ENCODE measurements around the gene MAPK7. TPM values are rescaled to one million over a fixed set of nuclear protein-coding genes. Genes with fewer than 3 reads are reported as not detected.
A peak's percentile ranks its signal among the peaks of the same experiment; 100 is the strongest.

Gene MAPK7
- total and polyA plus RNA-seq, 9 of the 15 experiments (the other 6 are each of a cell fraction or from before 2014, with no cell fraction given): 0.46 to 7.5 (median 2.5) TPM

DNA sequence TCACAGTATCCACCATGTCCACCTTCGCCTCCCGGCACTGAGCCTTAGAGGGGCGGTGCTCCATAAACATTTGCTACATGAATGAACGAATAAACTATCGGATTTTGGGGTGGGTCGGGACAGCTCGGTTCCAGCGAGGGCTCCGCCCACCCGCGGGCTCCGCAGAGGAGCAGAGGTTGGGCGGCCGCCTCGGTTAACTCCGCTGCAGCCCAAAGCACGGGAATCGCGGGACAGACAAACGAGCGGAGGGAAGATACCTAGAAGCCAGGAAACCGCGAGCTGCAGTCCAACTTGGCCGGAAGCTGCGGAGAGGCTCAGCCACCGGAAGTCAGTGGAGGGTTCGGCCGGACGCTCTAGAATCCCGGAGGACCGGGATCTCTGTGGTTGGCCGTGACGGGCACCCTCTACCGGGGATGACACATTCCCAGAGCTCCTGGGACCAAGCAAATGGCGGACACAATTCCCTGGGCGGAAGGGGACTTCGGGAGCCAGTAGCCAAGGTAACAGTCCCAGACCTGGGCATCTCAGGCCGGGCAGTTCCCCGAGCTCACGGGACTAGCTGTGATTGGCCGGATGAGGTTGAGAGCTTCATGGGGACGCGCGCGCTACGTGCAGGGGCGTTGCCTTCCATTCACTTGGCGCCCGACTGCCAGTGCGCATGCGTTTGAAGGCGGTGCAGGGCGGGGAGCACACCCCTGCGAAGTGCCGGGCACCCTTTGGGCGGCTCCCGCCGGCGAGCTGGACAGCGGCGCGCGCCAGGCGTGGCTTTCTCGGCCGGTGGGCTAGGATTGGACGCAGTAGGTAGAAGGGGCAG, 489 bp upstream of the MAPK7 start (continued):
- peak in 1 of 2 experiments; percentile 29; a peak in 1 of 4 replicates for TF ChIP-seq FOXK2 (conservative IDR thresholded peaks at IDR 0.05 in 1 of 2, IDR thresholded peaks at IDR 0.05 in 1 of 2; ENCODE audit: low read depth in 2 of 2)
- TF ChIP-seq ZZZ3 (IDR thresholded peaks at IDR 0.05): no peak
- TF ChIP-seq ETV5 (CRISPR knock-in tag; IDR thresholded peaks at IDR 0.05; ENCODE audit: low read depth): peak; percentile 82; the same call in 1 of the 2 replicates
- TF ChIP-seq, protein P1, sequence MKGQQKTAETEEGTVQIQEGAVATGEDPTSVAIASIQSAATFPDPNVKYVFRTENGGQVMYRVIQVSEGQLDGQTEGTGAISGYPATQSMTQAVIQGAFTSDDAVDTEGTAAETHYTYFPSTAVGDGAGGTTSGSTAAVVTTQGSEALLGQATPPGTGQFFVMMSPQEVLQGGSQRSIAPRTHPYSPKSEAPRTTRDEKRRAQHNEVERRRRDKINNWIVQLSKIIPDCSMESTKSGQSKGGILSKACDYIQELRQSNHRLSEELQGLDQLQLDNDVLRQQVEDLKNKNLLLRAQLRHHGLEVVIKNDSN (CRISPR knock-in tag; IDR thresholded peaks at IDR 0.05): no peak
- peak; percentile 46; the same call in 1 of the 2 replicates for TF ChIP-seq ELF2 (CRISPR knock-in tag; IDR thresholded peaks at IDR 0.05)
- TF ChIP-seq ETV1 (tag; conservative IDR thresholded peaks at IDR 0.05; ENCODE audit: low read depth): peak; percentile 71
- TF ChIP-seq RBBP5 (IDR thresholded peaks at IDR 0.05; ENCODE audit: borderline replicate concordance, insufficient read depth, low read length, poor library complexity, severe bottlenecking): peak; percentile 65
- TF ChIP-seq, protein P2, sequence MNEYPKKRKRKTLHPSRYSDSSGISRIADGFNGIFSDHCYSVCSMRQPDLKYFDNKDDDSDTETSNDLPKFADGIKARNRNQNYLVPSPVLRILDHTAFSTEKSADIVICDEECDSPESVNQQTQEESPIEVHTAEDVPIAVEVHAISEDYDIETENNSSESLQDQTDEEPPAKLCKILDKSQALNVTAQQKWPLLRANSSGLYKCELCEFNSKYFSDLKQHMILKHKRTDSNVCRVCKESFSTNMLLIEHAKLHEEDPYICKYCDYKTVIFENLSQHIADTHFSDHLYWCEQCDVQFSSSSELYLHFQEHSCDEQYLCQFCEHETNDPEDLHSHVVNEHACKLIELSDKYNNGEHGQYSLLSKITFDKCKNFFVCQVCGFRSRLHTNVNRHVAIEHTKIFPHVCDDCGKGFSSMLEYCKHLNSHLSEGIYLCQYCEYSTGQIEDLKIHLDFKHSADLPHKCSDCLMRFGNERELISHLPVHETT (CRISPR knock-in tag; conservative IDR thresholded peaks at IDR 0.05 in 1 of 2, IDR thresholded peaks at IDR 0.05 in 1 of 2): peak in 1 of 2 experiments; percentile 81; a peak in 2 of 4 replicates
- peak; percentile 44; the same call in 1 of the 2 replicates for TF ChIP-seq FOSL1 (tag; conservative IDR thresholded peaks at IDR 0.05)
- TF ChIP-seq ZNF134 (CRISPR knock-in tag; conservative IDR thresholded peaks at IDR 0.05): no peak
- TF ChIP-seq POLR2G (IDR thresholded peaks at IDR 0.05; ENCODE audit: low read depth, low read length): peak; percentile 87
- TF ChIP-seq TGIF2 (CRISPR knock-in tag; IDR thresholded peaks at IDR 0.05): no peak
- TF ChIP-seq KDM5B (IDR thresholded peaks at IDR 0.05; ENCODE audit: insufficient replicate concordance, low read depth, low read length): peak; percentile 74
- TF ChIP-seq ZBTB2 (IDR thresholded peaks at IDR 0.05): peak; percentile 87
- TF ChIP-seq, protein P3, sequence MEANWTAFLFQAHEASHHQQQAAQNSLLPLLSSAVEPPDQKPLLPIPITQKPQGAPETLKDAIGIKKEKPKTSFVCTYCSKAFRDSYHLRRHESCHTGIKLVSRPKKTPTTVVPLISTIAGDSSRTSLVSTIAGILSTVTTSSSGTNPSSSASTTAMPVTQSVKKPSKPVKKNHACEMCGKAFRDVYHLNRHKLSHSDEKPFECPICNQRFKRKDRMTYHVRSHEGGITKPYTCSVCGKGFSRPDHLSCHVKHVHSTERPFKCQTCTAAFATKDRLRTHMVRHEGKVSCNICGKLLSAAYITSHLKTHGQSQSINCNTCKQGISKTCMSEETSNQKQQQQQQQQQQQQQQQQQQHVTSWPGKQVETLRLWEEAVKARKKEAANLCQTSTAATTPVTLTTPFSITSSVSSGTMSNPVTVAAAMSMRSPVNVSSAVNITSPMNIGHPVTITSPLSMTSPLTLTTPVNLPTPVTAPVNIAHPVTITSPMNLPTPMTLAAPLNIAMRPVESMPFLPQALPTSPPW (CRISPR knock-in tag; IDR thresholded peaks at IDR 0.05): peak; percentile 82; the same call in 1 of the 2 replicates
- TF ChIP-seq, protein P4, sequence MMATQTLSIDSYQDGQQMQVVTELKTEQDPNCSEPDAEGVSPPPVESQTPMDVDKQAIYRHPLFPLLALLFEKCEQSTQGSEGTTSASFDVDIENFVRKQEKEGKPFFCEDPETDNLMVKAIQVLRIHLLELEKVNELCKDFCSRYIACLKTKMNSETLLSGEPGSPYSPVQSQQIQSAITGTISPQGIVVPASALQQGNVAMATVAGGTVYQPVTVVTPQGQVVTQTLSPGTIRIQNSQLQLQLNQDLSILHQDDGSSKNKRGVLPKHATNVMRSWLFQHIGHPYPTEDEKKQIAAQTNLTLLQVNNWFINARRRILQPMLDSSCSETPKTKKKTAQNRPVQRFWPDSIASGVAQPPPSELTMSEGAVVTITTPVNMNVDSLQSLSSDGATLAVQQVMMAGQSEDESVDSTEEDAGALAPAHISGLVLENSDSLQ (IDR thresholded peaks at IDR 0.05): peak; percentile 29
- no peak for TF ChIP-seq PHTF2 (CRISPR knock-in tag; IDR thresholded peaks at IDR 0.05)
- TF ChIP-seq GABPA (tag; conservative IDR thresholded peaks at IDR 0.05; ENCODE audit: low read depth): peak; percentile 98

Measured in K562 (cell line).